Measurements from ENCODE around the gene SLC12A4. TPM values are rescaled to one million over a fixed set of nuclear protein-coding genes. Genes with fewer than 3 reads are reported as not detected.

Gene SLC12A4
- total and polyA plus RNA-seq, 2 of the 13 experiments (the other 11 are each of a cell fraction or from before 2014, with no cell fraction given), result 65.1 to 84.3 TPM

DNA sequence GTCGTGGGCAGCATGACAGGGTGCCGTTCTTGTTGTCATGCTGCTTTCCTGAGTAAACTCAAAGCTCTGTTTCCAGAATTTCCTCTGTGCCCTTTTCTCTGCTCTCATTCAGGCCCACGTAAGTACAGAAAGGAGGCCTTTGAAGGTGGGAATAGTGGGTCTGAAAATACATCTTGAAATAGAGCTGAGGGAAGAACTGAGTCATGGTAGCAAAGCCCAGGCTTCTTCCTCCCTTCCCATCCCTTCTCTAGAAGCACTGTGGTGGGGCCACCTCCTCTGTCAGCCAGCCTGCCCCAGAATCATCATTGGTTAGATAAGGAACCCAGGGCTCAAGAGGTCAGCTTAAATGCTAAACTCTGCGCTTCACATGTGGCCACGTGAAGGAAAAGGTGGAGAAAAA, 46.2 kb downstream of the SLC12A4 start (continued):
- TF ChIP-seq, protein P1, sequence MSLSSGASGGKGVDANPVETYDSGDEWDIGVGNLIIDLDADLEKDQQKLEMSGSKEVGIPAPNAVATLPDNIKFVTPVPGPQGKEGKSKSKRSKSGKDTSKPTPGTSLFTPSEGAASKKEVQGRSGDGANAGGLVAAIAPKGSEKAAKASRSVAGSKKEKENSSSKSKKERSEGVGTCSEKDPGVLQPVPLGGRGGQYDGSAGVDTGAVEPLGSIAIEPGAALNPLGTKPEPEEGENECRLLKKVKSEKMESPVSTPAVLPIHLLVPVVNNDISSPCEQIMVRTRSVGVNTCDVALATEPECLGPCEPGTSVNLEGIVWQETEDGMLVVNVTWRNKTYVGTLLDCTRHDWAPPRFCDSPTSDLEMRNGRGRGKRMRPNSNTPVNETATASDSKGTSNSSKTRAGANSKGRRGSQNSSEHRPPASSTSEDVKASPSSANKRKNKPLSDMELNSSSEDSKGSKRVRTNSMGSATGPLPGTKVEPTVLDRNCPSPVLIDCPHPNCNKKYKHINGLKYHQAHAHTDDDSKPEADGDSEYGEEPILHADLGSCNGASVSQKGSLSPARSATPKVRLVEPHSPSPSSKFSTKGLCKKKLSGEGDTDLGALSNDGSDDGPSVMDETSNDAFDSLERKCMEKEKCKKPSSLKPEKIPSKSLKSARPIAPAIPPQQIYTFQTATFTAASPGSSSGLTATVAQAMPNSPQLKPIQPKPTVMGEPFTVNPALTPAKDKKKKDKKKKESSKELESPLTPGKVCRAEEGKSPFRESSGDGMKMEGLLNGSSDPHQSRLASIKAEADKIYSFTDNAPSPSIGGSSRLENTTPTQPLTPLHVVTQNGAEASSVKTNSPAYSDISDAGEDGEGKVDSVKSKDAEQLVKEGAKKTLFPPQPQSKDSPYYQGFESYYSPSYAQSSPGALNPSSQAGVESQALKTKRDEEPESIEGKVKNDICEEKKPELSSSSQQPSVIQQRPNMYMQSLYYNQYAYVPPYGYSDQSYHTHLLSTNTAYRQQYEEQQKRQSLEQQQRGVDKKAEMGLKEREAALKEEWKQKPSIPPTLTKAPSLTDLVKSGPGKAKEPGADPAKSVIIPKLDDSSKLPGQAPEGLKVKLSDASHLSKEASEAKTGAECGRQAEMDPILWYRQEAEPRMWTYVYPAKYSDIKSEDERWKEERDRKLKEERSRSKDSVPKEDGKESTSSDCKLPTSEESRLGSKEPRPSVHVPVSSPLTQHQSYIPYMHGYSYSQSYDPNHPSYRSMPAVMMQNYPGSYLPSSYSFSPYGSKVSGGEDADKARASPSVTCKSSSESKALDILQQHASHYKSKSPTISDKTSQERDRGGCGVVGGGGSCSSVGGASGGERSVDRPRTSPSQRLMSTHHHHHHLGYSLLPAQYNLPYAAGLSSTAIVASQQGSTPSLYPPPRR (CRISPR knock-in tag; IDR thresholded peaks at IDR 0.05; ENCODE audit: borderline replicate concordance), result no peak
- TF ChIP-seq NR3C1 (CRISPR knock-in tag; IDR thresholded peaks at IDR 0.05), result no peak
- TF ChIP-seq SIX4 (CRISPR knock-in tag; IDR thresholded peaks at IDR 0.05), result no peak
- no peak for TF ChIP-seq MZF1 (CRISPR knock-in tag; IDR thresholded peaks at IDR 0.05; ENCODE audit: borderline replicate concordance)
- TF ChIP-seq ZNF3 (CRISPR knock-in tag; IDR thresholded peaks at IDR 0.05), result no peak

DNA sequence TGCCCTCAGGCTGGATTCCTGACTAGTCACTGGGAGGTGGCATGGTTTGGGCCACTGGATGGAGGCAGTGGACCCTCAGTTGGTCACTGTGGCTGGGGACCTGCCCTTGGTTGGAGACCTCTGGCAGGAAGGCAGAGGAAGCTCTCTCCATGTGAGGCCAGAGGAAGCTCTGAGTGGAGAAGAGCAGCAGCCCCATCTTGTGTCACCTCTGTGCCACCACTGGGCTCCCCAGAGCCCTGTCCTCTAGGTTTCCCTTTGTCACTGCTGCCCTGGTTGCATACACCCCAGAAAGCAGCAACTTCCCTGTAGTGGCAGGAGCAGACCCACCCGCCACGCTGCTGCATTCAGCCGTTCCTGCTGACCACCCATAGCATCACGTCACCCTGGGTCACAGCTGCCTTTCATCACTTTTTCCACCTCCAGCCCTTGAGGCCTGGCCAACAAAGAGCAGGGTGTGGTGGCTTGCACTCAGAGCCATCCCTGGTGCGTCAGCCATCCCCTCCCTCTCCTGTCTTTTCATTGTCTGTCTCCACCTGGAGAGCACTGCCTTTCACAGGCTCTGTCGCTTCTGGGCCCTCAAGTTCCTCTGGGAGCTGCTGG, 48.7 kb downstream of the SLC12A4 start:
- Histone ChIP-seq H3K27ac (ENCODE audit: extremely low read length, insufficient read depth, low read length) (no peak overlapping the region), H4K20me1 (ENCODE audit: insufficient read depth, low read length) (peaks cover 6% of the 10 kb centered on the region; the same call in 1 of the 2 replicates), H3K4me3 (replicated peaks in 1 of 3; ENCODE audit: insufficient read depth in 1 of 3, low read depth in 2 of 3, low read length in 3 of 3) (no peak overlapping the region), H3K27me3 (ENCODE audit: control insufficient read depth in 1 of 2, insufficient read depth in 2 of 2, low read length in 2 of 2) (no peaks in the 10 kb centered on the region), H3K36me3 (replicated peaks in 1 of 2; ENCODE audit: control insufficient read depth in 1 of 2, insufficient read depth in 2 of 2, low read length in 2 of 2) (peaks cover 22 to 27% of the 10 kb centered on the region in 2 experiments; a peak in 4 of 5 replicates), H3K4me2 (ENCODE audit: low read depth, low read length) (no peak overlapping the region), H3K79me2 (ENCODE audit: insufficient read depth, low read length) (no peaks in the 10 kb centered on the region), H2AFZ (ENCODE audit: low read length) (no peak overlapping the region), H3K9me3 (ENCODE audit: low read length) (no peaks in the 10 kb centered on the region), H3K9ac (ENCODE audit: insufficient read depth, low read depth, low read length) (no peak overlapping the region), H3K4me1 (ENCODE audit: insufficient read depth, low read length) (peaks cover 32% of the 10 kb centered on the region)
- ATAC-seq (peak; percentile 12; the same call in 2 of the 3 replicates), DNase-seq (ENCODE audit: low spot score) (no peak), FAIRE-seq (no peak)
- no TSS peak for BruUV-seq (replicated peaks)
- POLR2A ChIA-PET, result interaction anchor here (0.9 kb wide), 1 partner anchor 16 kb away, joined by 3 read pairs; no protein-coding TSS in a partner anchor
- TF ChIP-seq STAG1 (CRISPR knock-in tag; IDR thresholded peaks at IDR 0.05) (peak; percentile 63), NR2F1 (CRISPR knock-in tag; IDR thresholded peaks at IDR 0.05) (no peak), RAD21 (CRISPR knock-in tag; IDR thresholded peaks at IDR 0.05) (peak; percentile 25; the same call in 1 of the 2 replicates)
- TF ChIP-seq, protein P2, sequence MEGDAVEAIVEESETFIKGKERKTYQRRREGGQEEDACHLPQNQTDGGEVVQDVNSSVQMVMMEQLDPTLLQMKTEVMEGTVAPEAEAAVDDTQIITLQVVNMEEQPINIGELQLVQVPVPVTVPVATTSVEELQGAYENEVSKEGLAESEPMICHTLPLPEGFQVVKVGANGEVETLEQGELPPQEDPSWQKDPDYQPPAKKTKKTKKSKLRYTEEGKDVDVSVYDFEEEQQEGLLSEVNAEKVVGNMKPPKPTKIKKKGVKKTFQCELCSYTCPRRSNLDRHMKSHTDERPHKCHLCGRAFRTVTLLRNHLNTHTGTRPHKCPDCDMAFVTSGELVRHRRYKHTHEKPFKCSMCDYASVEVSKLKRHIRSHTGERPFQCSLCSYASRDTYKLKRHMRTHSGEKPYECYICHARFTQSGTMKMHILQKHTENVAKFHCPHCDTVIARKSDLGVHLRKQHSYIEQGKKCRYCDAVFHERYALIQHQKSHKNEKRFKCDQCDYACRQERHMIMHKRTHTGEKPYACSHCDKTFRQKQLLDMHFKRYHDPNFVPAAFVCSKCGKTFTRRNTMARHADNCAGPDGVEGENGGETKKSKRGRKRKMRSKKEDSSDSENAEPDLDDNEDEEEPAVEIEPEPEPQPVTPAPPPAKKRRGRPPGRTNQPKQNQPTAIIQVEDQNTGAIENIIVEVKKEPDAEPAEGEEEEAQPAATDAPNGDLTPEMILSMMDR (CRISPR knock-in tag; IDR thresholded peaks at IDR 0.05), result peak; percentile 47
- 88% methylated on average over 6 of the region's 6 CpGs for WGBS (ENCODE audit: low lambda C conversion rate)
- in situ Hi-C loops (cut with HindIII; ENCODE audit: extremely low pct_ligation_motif_present, low pct_unique_long_range_greater_than_20kb) (no loop called here), intact Hi-C loops (cut with micrococcal nuclease; ENCODE audit: unreplicated experiment) (no loop called here)
- CTCF ChIA-PET (ENCODE audit: low intra/inter-chr PET ratio, low total read pairs), result interaction anchor here (1.1 kb wide), 1 partner anchor 103 kb away, joined by 4 read pairs; no protein-coding TSS in a partner anchor
